Sigmoid colon (tissue), 7 donors: ENCODE data around the gene EFR3B. TPM values are rescaled to one million over a fixed set of nuclear protein-coding genes. Genes with fewer than 3 reads are reported as not detected.

ENCODE experiments used
- DNase-seq: peaks from one replicate; pipeline ENCODE4 v3.0.0-alpha.2; 2019
- H3K27ac ChIP-seq, 4 donors: fragments of 200-600 bp; sonication (generic); one replicate each; pipeline ENCODE4 v1.5.1; 2016 to 2019; ENCODE audit warnings: mild to moderate bottlenecking in 1 of 4
- H3K27me3 ChIP-seq, 3 donors: fragments of 200-600 bp; sonication (generic); one replicate each; pipeline ENCODE4 v1.5.1; 2019; ENCODE audit warnings: mild to moderate bottlenecking in 1 of 3
- H3K36me3 ChIP-seq, 4 donors: fragments of 200-600 bp; sonication (generic); one replicate each; pipeline ENCODE4 v1.5.1; 2016 to 2019
- H3K4me1 ChIP-seq, 4 donors: fragments of 200-600 bp; sonication (generic); one replicate each; pipeline ENCODE4 v1.5.1; 2017 to 2019
- H3K4me3 ChIP-seq, 4 donors: fragments of 200-600 bp; sonication (generic); one replicate each; pipeline ENCODE4 v1.5.1; 2017 to 2019; ENCODE audit warnings: mild to moderate bottlenecking in 2 of 4, moderate library complexity in 1 of 4
- H3K9me3 ChIP-seq, 4 donors: fragments of 200-600 bp in 3 of 4; sonication (generic) in 3 of 4; one replicate each; pipeline versions ENCODE4 v1.5.1 to v1.6.1; 2013 to 2019
- EP300 ChIP-seq, 4 donors: sonication (generic); formaldehyde crosslinking; IDR thresholded peaks; one replicate each; pipeline ENCODE4 v1.6.1; 2017; ENCODE audit warnings: antibody characterized with exemption in 4 of 4
- POLR2A ChIP-seq, 2 donors: fragments of 450-650 bp; IDR thresholded peaks; one replicate each; pipeline ENCODE4 v1.6.1; 2016; ENCODE audit warnings: antibody characterized with exemption in 2 of 2, mild to moderate bottlenecking in 2 of 2, moderate library complexity in 2 of 2
- POLR2AphosphoS5 ChIP-seq, 4 donors: sonication (generic); formaldehyde crosslinking; IDR thresholded peaks; one replicate each; pipeline ENCODE4 v1.6.1; 2017; ENCODE audit warnings: antibody characterized with exemption in 4 of 4
- WGBS, 2 donors: extraction: QIAGEN DNeasy Blood & Tissue Kit; methylation state at CpG; one replicate each; pipeline ENCODE4 v1.1.7; 2013; 5-methylcytosine and 5-hydroxymethylcytosine counted together
- intact Hi-C: fragments of 100-400 bp; cut with DNase I; formaldehyde crosslinking; loops from one replicate; pipeline ENCODE4 v1.15.1; 2023
- polyA plus RNA-seq, 3 donors: library from polyadenylated mRNA; stranded (reverse); fragments of 200-250 nt; gene quantifications; one replicate each; pipeline ENCODE4 v1.2.3, GENCODE V29; 2013
- total RNA-seq, 4 donors: library from RNA; depleted of rRNA; stranded (reverse); fragments of >200 nt; gene quantifications; one replicate each; pipeline ENCODE4 v1.1.0, GENCODE V29; 2016
- TF ChIP-seq, protein P1 (sequence below), 4 experiments: fragments of 450-650 bp in 3 of 4; fragments of 200-600 bp in 1 of 4; IDR thresholded peaks; one replicate each; pipeline ENCODE4 v1.5.1; 2016 to 2019; ENCODE audit warnings: antibody characterized with exemption in 4 of 4, mild to moderate bottlenecking in 3 of 4, moderate library complexity in 2 of 4
- donor health status: healthy with polysubstance abuse.
- donor health status: Bipolar disorder and iron deficiency.
- donor health status: healthy.

The EFR3B gene
- total and polyA plus RNA-seq, 7 donors: under 0.01 to 1.9 (median 0.50) TPM

DNA sequence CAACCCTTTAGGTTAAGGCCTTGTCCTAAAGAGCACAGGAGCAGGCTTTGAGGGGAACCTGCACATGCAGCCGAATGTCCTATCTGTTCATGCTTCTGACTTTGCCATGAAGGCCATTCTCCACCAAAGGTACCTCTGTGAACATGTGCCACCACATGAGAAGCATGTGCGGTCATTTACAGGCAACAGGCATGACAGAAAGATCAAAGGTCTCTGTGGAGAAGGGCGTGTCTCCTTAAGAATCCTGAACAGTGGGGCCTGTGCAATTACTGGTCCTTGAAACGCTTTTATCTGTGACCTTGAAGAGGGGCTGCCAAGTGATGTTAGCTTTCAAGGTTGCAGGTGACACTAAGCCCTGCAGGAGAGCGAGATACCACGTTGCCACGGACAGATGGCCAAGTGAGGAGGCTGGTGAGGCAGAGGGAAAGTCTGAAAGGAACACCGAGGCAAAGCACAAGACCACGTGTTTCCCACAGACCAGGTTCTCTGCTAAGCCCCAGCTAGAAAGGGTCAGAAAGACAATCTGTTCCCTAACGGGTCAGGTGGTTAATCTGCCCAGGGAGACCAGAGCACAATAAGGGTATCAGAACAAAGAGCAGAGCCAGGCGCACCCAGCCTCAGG, 146.0 kb downstream of the EFR3B start:
- intact Hi-C loops: no loop called here
- no peaks in the 10 kb centered on the region for H3K27me3 ChIP-seq
- WGBS, 2 donors: 48 to 75% methylated on average over 11 of the region's 11 CpGs
- DNase-seq: no peak
- no peak overlapping the region for H3K4me3 ChIP-seq
- TF ChIP-seq EP300 (IDR thresholded peaks at IDR 0.05) (no peak), POLR2A (IDR thresholded peaks at IDR 0.05) (no peak), POLR2AphosphoS5 (IDR thresholded peaks at IDR 0.05) (no peak)
- TF ChIP-seq, protein P1, sequence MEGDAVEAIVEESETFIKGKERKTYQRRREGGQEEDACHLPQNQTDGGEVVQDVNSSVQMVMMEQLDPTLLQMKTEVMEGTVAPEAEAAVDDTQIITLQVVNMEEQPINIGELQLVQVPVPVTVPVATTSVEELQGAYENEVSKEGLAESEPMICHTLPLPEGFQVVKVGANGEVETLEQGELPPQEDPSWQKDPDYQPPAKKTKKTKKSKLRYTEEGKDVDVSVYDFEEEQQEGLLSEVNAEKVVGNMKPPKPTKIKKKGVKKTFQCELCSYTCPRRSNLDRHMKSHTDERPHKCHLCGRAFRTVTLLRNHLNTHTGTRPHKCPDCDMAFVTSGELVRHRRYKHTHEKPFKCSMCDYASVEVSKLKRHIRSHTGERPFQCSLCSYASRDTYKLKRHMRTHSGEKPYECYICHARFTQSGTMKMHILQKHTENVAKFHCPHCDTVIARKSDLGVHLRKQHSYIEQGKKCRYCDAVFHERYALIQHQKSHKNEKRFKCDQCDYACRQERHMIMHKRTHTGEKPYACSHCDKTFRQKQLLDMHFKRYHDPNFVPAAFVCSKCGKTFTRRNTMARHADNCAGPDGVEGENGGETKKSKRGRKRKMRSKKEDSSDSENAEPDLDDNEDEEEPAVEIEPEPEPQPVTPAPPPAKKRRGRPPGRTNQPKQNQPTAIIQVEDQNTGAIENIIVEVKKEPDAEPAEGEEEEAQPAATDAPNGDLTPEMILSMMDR (IDR thresholded peaks at IDR 0.05): no peak
- H3K27ac ChIP-seq: no peak overlapping the region
- no peaks in the 10 kb centered on the region for H3K9me3 ChIP-seq
- H3K4me1 ChIP-seq: no peaks in the 10 kb centered on the region
- no peaks in the 10 kb centered on the region for H3K36me3 ChIP-seq

DNA sequence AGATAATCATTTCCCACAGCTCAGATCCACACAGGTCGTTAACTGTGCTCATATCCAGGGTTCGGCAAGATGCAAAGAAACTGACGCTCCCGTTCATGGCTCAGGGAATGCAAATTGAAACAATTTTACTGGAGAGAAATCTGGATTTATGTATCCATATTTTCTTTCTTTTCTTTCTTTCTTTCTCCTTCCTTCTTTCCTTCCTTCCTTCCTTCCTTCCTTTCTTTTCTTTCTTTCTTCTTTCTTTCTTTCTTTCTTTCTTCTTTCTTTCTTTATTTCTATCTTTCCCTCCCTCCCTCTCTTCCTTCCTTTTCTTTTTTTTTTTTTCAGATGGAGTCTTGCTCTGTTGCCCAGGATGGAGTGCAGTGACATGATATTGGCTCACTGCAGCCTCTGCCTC, 146.5 kb downstream of the EFR3B start:
- WGBS, 2 donors: 87 to 90% methylated on average over 4 of the region's 4 CpGs
- Histone ChIP-seq H3K36me3 (no peaks in the 10 kb centered on the region), H3K27ac (no peak overlapping the region), H3K4me3 (no peak overlapping the region), H3K27me3 (no peaks in the 10 kb centered on the region), H3K4me1 (no peaks in the 10 kb centered on the region), H3K9me3 (no peaks in the 10 kb centered on the region)
- intact Hi-C loops: no loop called here
- no peak for DNase-seq
- no peak for TF ChIP-seq POLR2AphosphoS5 (IDR thresholded peaks at IDR 0.05)
- no peak for TF ChIP-seq EP300 (IDR thresholded peaks at IDR 0.05)
- TF ChIP-seq, protein P1 (IDR thresholded peaks at IDR 0.05): no peak
- TF ChIP-seq POLR2A (IDR thresholded peaks at IDR 0.05): no peak

DNA sequence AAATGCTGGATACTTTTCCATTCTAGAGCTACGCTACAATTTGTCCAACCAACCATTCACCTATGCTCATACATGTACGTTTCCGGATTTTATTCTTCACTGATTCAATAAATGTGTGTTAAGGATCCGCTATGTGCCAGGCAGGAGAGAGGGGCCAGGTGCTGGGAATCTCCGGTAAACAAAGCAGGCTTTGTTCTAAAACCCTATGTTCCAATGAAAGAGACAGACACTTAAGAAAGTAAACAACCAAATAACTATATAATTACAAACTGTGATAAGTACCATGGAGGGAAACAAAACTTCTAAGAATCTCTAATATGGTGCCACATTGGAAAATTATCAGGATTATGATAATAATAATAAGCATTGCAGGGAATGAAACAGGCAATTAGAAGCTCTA, 148.7 kb downstream of the EFR3B start:
- TF ChIP-seq POLR2AphosphoS5 (IDR thresholded peaks at IDR 0.05): no peak
- TF ChIP-seq, protein P1 (IDR thresholded peaks at IDR 0.05): no peak
- Histone ChIP-seq H3K36me3 (no peaks in the 10 kb centered on the region), H3K27me3 (no peaks in the 10 kb centered on the region), H3K27ac (no peak overlapping the region), H3K4me3 (no peak overlapping the region), H3K4me1 (no peaks in the 10 kb centered on the region), H3K9me3 (no peaks in the 10 kb centered on the region)
- 31 to 69% methylated on average over 5 of the region's 5 CpGs for WGBS, 2 donors
- intact Hi-C loops: loop anchor here (5.0 kb wide), 1 partner anchor 213 kb away; no protein-coding TSS in a partner anchor
- no peak for DNase-seq

DNA sequence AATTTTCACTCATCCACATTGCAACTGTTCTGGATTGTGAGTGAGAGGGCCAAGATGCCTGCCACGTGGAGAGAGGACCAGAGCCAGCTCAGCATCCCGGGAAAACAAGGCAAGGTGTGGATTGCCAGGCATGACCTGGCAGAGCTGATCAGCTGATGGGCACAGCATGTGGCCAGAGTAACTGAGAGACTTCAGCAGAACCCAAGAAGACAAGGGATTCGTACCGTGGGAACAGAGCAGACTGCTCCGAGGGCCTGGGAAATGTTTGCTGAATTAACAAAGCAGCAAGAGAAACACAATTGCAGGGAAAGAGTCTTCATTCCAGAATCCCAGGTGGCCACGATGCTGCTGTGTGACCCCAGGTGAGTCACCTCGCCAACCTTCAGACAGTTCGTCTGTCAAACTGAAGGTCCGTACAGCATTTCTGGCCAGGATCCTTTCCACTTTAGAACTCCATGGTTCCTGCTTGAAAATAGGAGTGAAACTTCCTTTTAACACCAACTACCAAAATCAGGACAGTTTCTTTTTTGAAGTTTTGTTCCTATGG, 152.8 kb downstream of the EFR3B start:
- H3K27ac ChIP-seq: no peak overlapping the region
- no peak overlapping the region for H3K4me3 ChIP-seq
- intact Hi-C loops: loop anchor here (5.0 kb wide), 1 partner anchor 217 kb away; no protein-coding TSS in a partner anchor
- peaks cover 0 to 9% (median 0%) of the 10 kb centered on the region in 4 donors for H3K4me1 ChIP-seq
- DNase-seq: no peak
- TF ChIP-seq EP300 (IDR thresholded peaks at IDR 0.05): no peak
- TF ChIP-seq, protein P1 (IDR thresholded peaks at IDR 0.05): no peak
- TF ChIP-seq POLR2A (IDR thresholded peaks at IDR 0.05): no peak
- H3K36me3 ChIP-seq: no peaks in the 10 kb centered on the region
- H3K27me3 ChIP-seq: no peaks in the 10 kb centered on the region
- WGBS, 2 donors: 90 to 92% methylated on average over 9 of the region's 9 CpGs
- H3K9me3 ChIP-seq: no peaks in the 10 kb centered on the region
